Amniotic stem cell (primary cell): ENCODE results near the gene SEH1L.
"Not testable (repeated sequence)": the region's sequence is repeated elsewhere in the genome, so short reads cannot be mapped to it uniquely, and the experiment has no call there.

ENCODE experiments used
- DNase-seq: peaks from one replicate; lab custom pipeline; 2025; lab: John Stamatoyannopoulos, UW

Gene SEH1L, protein sequence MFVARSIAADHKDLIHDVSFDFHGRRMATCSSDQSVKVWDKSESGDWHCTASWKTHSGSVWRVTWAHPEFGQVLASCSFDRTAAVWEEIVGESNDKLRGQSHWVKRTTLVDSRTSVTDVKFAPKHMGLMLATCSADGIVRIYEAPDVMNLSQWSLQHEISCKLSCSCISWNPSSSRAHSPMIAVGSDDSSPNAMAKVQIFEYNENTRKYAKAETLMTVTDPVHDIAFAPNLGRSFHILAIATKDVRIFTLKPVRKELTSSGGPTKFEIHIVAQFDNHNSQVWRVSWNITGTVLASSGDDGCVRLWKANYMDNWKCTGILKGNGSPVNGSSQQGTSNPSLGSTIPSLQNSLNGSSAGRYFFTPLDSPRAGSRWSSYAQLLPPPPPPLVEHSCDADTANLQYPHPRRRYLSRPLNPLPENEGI

GRCh38 chr18:12947285-12948049, at the start of gene SEH1L:
TSS of gene SEH1L (plus strand) at chr18:12948011. CDS start at chr18:12948122, 111 bp downstream.
- DNase-seq, result peak; percentile 96

- DNase-seq, result not testable (repeated sequence)
These were observed 46.6 kb upstream of the SEH1L start for GRCh38 chr18:12901208-12901607.

DNA sequence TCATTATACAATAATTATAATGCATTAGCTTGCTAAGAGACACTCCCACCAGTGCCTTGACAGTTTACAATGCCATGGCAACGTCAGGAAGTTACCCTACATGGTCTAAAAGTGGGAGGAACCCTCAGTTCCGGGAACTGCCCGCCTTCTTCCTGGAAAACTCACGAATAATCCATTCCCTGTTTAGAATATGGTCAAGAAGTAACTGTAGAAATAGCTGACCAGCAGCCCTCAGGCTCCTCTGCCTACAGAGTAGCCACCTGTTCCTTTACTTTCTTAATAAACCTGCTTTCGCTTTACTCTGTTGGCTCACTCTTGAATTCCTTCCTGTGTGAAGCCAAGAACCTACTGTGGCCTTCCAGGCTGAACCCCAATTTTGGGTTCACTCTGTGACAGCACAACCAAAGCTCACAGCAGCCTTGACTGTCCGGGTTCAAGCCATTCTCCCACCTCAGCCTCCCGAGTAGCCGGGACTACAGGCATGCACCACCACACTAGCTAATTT, 43.7 kb upstream of the SEH1L start:
- DNase-seq, result no peak

DNA sequence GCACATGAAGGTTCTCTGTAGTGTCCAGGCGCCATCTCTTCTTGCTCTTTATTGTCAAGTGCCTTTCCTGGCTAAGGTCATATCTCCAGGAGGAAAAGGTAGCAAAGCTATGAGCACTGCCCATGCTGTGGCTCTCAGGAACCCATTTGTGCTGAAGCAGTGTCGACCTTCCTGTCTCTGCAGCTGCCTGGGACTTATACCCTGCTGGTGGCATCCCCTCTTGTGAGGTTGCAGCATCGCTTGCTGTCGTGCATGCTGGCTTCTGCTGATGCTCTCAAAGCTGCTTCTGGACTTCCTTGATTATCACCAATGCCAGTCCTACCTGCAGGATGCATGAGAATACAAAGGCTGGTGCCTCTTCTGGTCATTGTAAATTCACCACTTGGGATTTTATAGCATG, 41.7 kb upstream of the SEH1L start:
- DNase-seq, result no peak

GRCh38 chr18:12906773-12907172, 41.0 kb upstream of the SEH1L start:
- DNase-seq, result no peak

- no peak for DNase-seq
These were observed 40.4 kb upstream of the SEH1L start for GRCh38 chr18:12907258-12907925.

DNA sequence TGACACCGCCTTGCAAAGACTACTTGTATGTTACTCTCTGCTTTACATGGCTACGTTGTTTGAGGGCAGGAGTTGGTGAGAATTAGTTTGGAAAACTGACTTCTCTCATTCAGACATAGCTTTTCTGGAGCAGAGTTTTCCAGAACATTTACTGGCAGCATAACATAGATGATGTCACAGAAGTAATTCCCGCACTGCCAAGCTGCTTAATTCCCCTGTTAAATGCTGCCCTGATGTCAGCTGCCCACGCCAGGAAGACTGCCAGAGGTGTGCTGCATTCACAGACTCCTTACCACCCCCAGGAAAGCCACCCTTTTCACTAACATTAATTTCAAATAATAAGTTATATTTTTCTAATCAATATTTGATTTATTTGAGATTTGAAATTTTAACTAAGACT, 39.1 kb upstream of the SEH1L start:
- no peak for DNase-seq

GRCh38 chr18:12911025-12911928, 36.5 kb upstream of the SEH1L start:
- DNase-seq, result no peak

DNA sequence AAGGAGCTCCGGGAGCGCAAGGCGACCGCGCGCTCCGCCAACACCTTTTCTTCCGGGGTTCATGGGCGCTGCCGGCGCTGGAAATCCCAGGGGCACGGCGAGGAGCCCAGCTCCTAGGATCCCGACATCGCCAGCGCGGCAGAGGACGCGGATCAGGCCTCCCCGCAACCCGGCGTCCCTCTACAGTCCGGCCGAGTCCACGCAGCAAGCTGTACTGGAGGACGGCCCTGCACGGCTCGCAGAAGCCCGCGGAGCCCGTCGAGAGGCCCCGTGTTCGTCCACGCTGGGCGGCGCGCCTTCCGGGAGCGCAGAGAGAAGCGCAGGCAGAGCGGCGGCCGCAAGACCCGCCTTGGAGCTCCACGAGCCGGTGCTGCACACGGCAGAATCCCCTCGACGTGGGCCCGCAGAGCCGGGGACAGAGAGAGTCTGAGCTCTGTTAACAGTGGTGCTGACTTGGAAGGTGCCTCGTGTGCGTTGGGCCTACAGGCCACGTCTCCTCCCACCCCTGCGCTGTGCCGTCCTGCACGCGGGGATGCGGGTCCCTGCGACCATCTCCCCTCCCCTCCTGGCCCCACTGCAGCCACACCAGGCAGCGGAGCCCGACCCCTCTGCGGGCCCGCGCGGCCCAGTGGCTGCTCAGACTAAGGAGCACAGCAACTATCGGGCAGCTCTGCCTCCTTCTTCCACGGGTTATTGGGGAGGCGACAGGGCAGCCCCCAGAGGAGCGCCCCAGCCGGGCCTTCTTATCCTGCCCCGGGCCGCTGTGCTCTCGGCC, 35.7 kb upstream of the SEH1L start:
- no peak for DNase-seq

DNA sequence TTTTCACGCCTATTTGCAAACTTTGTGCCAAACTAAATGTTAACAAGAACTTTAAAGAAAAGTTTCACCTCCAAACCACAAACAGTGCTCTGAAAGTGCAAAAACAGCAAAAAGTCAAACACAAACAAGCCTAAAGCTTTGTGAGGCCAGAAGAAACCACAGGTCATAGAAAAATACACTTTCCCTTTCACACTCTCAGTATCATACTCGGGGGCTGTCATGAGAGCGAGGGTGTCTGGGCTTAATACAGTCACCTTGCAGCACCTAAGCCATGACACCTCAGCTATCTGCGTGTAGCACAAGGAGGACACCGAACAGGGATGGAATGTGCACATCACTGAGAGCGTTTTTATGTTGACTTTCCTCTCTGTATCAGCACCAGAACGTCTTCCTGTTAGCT, 26.6 kb upstream of the SEH1L start:
- no peak for DNase-seq

DNA sequence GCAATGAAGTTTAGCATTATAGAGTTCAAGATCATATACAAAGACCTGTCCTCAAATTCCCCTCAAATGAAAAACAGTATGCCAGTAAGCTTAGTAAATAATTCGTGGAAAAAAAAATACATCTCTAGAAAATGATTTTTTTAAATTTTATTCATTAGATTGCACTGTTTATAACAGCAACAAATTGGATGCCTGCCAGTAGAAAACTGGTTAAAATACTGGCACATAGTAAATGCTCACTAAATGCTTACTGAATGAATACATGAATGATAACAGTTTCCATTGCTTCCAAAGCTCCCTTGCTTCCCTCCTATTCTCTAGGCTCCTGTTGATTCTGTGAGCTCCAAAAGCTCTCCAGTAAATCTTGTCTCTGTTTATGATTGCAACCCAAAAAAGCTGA, 25.5 kb upstream of the SEH1L start:
- DNase-seq, result no peak

DNA sequence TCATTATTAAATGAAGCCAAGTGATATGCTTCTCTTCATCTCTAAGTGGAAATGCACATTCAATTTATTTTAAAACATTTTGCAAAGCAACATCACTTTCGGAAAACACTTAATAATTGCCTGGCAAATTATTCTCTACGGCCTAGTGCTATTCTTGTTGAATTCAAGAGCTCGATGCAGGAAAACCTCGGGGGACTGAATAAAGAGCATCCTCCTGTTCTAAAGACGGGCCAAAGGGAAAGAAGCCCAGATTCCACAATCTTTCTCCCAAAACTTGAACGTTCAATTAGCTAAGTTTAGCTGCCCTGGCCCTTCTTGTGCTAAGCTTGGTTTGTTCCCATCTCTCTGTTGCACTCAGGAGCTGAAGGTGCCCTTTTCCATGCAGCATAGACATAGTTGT, 23.2 kb upstream of the SEH1L start:
- no peak for DNase-seq

- no peak for DNase-seq
These were observed 19.6 kb upstream of the SEH1L start for GRCh38 chr18:12928206-12928605.

- DNase-seq, result no peak
These were observed 19.2 kb upstream of the SEH1L start for GRCh38 chr18:12928641-12929040.

DNA sequence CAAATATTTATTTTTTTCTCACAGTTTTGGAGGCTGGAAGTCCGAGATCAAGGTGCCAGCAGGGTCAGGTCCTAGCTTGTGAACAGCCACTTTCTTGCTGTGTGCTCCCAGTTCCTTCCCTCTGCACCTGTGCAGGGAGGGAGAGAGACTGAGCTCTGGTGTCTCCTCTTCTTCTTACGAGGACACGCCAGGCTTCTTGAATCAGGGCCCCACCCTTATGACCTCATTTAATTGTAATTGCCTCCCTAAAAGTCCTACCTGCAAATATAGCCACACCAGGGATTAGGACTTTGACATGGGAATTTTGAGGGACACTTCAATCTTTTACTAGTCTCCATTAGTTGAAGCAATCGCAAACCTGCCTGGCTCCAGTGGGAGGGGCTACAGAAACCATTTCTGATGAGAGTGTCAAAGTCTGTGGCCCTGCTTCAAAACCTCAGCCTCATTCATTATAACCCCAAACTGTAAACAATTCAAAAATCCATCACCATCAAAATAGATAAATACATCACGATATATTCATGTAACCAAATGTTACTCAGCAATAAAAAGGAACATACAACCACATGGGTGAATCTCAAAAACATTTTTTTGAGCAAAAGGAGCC, 18.2 kb upstream of the SEH1L start:
- no peak for DNase-seq

DNA sequence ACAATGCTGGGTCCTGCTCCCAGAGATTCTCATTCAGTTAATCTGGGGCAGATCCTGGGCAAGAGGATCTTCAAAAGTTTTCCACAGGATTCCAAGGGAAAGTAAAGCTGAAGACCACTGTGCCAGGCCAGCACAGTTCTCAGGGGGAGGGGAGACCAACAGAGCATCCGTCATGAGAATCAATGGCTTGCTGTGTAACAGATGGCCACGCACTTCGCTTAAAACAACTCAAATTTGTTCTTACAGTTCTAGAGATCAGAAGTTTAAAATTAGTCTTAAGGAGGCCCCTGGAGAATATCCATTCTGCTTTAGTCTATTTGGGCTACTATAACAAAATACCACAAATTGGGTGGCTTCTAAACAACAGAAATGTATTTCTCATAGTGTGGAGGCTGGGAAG, 17.4 kb upstream of the SEH1L start:
- DNase-seq, result no peak

DNA sequence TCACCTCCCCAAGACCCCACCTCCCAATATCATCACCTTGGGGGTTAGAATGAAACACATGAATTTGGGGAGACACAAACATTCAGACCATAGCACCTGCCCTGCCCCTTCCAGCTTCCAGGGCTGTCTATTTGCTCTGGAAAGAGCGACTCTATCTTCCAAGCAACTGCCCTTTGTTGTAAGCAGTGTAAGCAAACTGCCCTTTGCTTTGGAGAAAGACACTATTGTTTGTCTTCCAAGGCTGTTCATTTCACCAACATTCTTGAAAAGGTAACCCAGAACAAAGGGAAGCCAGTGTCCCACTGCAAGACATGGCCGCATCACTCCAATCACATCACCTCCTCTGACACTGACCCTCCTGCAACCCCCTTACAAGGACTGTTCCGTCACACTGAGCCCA, 16.9 kb upstream of the SEH1L start:
- DNase-seq, result no peak

- no peak for DNase-seq
These were observed 14.5 kb upstream of the SEH1L start for GRCh38 chr18:12933327-12933726.

- peak; percentile 82 for DNase-seq
These were observed 13.2 kb upstream of the SEH1L start for GRCh38 chr18:12934454-12935071.

DNA sequence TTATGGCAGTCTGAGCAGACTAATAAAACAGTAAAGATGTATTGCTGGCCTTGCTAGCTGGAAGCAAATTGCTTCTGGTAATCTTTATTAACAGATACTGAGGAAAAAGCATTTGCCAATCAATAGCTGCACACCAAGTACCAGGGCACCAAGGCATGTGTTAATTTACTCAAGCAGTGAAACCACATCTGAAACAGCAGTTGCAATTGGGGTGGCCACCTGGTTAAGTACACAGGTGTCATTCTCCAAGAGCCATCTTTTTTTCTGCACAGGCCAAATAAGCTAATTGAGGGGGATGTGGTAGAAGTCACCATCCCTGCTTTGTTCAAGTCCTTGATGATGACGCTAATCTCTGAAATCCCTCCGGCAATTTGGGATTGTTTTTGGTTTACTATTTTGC, 8.6 kb upstream of the SEH1L start:
- DNase-seq, result no peak
